ENCODE results near the gene LRIT1.

- TF ChIP-seq CTCF (conservative IDR thresholded peaks at IDR 0.05; ENCODE audit: low read depth, low read length) (no peak), EZH2 (IDR thresholded peaks at IDR 0.05; ENCODE audit: borderline replicate concordance, low read depth, low read length, poor library complexity, severe bottlenecking) (no peak)
These were observed 19.4 kb downstream of the LRIT1 start for GRCh38 chr10:84221916-84222315.

All from A673 (cell line).